DND-41 (cell line): Measurements from ENCODE around the gene KLHL17.

Experiments
- ATAC-seq: fragments of 200-7000 bp; cut with Tn5 transposase; 3 replicates; pipeline ENCODE4 v1.9.1; 2021; ENCODE audit warnings: low read depth; ENCODE audit not compliant: insufficient read depth
- DNase-seq: peaks from one replicate; pipeline ENCODE4 v3.0.0-alpha.2; 2020
- H2AFZ ChIP-seq: 2 replicates; pipeline ENCODE4 v1.6.0; 2012; ENCODE audit warnings: low read depth, low read length
- H3K27ac ChIP-seq: 2 replicates; pipeline ENCODE4 v1.5.1; 2012; ENCODE audit warnings: low read length, inconsistent platforms
- H3K27me3 ChIP-seq: fragments of 200-600 bp; sonication (generic); 2 replicates; pipeline ENCODE4 v1.6.0; 2012; ENCODE audit warnings: low read length, mild to moderate bottlenecking, inconsistent platforms; ENCODE audit not compliant: insufficient read depth, poor library complexity
- H3K36me3 ChIP-seq: 2 replicates; pipeline ENCODE4 v1.5.1; 2012; ENCODE audit warnings: low read length, inconsistent platforms; ENCODE audit not compliant: insufficient read depth
- H3K4me1 ChIP-seq: 2 replicates; pipeline ENCODE4 v1.5.1; 2012; ENCODE audit warnings: mild to moderate bottlenecking, low read length; ENCODE audit not compliant: insufficient read depth
- H3K4me2 ChIP-seq: 2 replicates; pipeline ENCODE4 v1.6.0; 2012; ENCODE audit warnings: mild to moderate bottlenecking, moderate library complexity, low read length, inconsistent platforms; ENCODE audit not compliant: insufficient read depth
- H3K4me3 ChIP-seq, 2 experiments: fragments of 200-600 bp in 1 of 2; shearing (Covaris generic) in 1 of 2; 2 replicates each; pipeline ENCODE4 v1.5.1; 2012 to 2016; ENCODE audit warnings: inconsistent platforms in 2 of 2, low read length in 2 of 2, mild to moderate bottlenecking in 2 of 2, low read depth in 1 of 2, moderate library complexity in 1 of 2
- H3K79me2 ChIP-seq: 2 replicates; pipeline ENCODE4 v1.6.0; 2012; ENCODE audit warnings: low read length, inconsistent platforms; ENCODE audit not compliant: insufficient read depth
- H3K9ac ChIP-seq: 2 replicates; pipeline ENCODE4 v1.6.0; 2012; ENCODE audit warnings: low read depth, mild to moderate bottlenecking, inconsistent platforms, low read length, moderate library complexity
- H3K9me3 ChIP-seq: 2 replicates; pipeline ENCODE4 v1.5.1; 2012; ENCODE audit warnings: low read length, moderate library complexity, mild to moderate bottlenecking, inconsistent platforms; ENCODE audit not compliant: insufficient read depth, severe bottlenecking
- H4K20me1 ChIP-seq: 2 replicates; pipeline ENCODE4 v1.6.0; 2012; ENCODE audit warnings: low read length; ENCODE audit not compliant: insufficient read depth
- CTCF ChIP-seq: IDR thresholded peaks from 2 replicates; pipeline ENCODE4 v1.5.1; 2012; ENCODE audit warnings: borderline replicate concordance, low read length, moderate library complexity, mild to moderate bottlenecking; ENCODE audit not compliant: poor library complexity, severe bottlenecking; ENCODE audit errors: extremely low read depth
- EZH2 ChIP-seq: IDR thresholded peaks from 3 replicates; pipeline ENCODE4 v1.6.1; 2012; ENCODE audit warnings: borderline replicate concordance, low read depth, mild to moderate bottlenecking, moderate library complexity, low read length, inconsistent platforms; ENCODE audit not compliant: severe bottlenecking

The KLHL17 gene

GRCh38 chr1:942411-942821 lies 18.0 kb upstream of the KLHL17 start:
- H4K20me1 ChIP-seq, result peaks cover 50% of the 10 kb centered on the region
- TF ChIP-seq CTCF (no peak), EZH2 (no peak)
- peaks cover 1% of the 10 kb centered on the region for H3K9me3 ChIP-seq
- peaks cover 41% of the 10 kb centered on the region for H3K27me3 ChIP-seq
- no peaks in the 10 kb centered on the region for H3K79me2 ChIP-seq
- ATAC-seq (no peak), DNase-seq (no peak)
- peaks cover 28% of the 10 kb centered on the region for H3K36me3 ChIP-seq
- H3K4me2 ChIP-seq, result no peak overlapping the region
- H2AFZ ChIP-seq, result no peak overlapping the region
- H3K4me3 ChIP-seq, result no peak overlapping the region
- H3K27ac ChIP-seq, result no peak overlapping the region
- H3K9ac ChIP-seq, result no peak overlapping the region
- peaks cover 17% of the 10 kb centered on the region for H3K4me1 ChIP-seq

GRCh38 chr1:942864-943533 lies 17.4 kb upstream of the KLHL17 start:
- peaks cover 33% of the 10 kb centered on the region for H3K36me3 ChIP-seq
- H3K9me3 ChIP-seq, result peaks cover 1% of the 10 kb centered on the region
- H3K27me3 ChIP-seq, result peaks cover 41% of the 10 kb centered on the region
- no peak for TF ChIP-seq EZH2
- no peak for TF ChIP-seq CTCF
- H4K20me1 ChIP-seq, result peaks cover 56% of the 10 kb centered on the region
- no peak overlapping the region for H3K4me3 ChIP-seq
- ATAC-seq, result 0 out of 3 replicates have a peak, but pooled peaks have one; percentile 12
- DNase-seq, result no peak
- H3K4me1 ChIP-seq, result peaks cover 17% of the 10 kb centered on the region
- no peak overlapping the region for H3K9ac ChIP-seq
- H3K4me2 ChIP-seq, result no peak overlapping the region
- H3K27ac ChIP-seq, result no peak overlapping the region
- H2AFZ ChIP-seq, result no peak overlapping the region
- no peaks in the 10 kb centered on the region for H3K79me2 ChIP-seq

GRCh38 chr1:943545-944340 lies 16.6 kb upstream of the KLHL17 start:
- Histone ChIP-seq H3K36me3 (peaks cover 41% of the 10 kb centered on the region), H3K27ac (no peak overlapping the region), H4K20me1 (peaks cover 63% of the 10 kb centered on the region), H3K9ac (no peak overlapping the region), H3K79me2 (no peaks in the 10 kb centered on the region), H2AFZ (no peak overlapping the region), H3K4me3 (no peak overlapping the region), H3K27me3 (peaks cover 36% of the 10 kb centered on the region), H3K4me2 (no peak overlapping the region), H3K9me3 (peaks cover 1% of the 10 kb centered on the region), H3K4me1 (peaks cover 17% of the 10 kb centered on the region)
- TF ChIP-seq EZH2 (no peak), CTCF (no peak)
- ATAC-seq (no peak), DNase-seq (no peak)
